Measurements from ENCODE around the gene WDR72. TPM values are rescaled to one million over a fixed set of nuclear protein-coding genes. Genes with fewer than 3 reads are reported as not detected.

WDR72 gene
- total RNA-seq, 4 donors from 2014 or later = 87.7 to 110 (median 98.6) TPM

- no peaks in the 10 kb centered on the region for H3K36me3 ChIP-seq
- TF ChIP-seq CTCF (IDR thresholded peaks at IDR 0.05) = no peak
- no peaks in the 10 kb centered on the region for H3K27me3 ChIP-seq
- intact Hi-C loops (cut with DNase I) = no loop called here
- peaks cover 10 to 19% of the 10 kb centered on the region in 2 donors for H3K4me1 ChIP-seq
- 94 to 96% methylated on average over 3 of the region's 3 CpGs for WGBS, 2 donors
- no peak overlapping the region for H3K4me3 ChIP-seq (replicated peaks in 1 of 3)
- no peaks in the 10 kb centered on the region for H3K9me3 ChIP-seq
- no peak overlapping the region for H3K27ac ChIP-seq
- no peak for DNase-seq
Observed at GRCh38 chr15:53746101-53746500, 13.4 kb downstream of the WDR72 start.

- Histone ChIP-seq H3K9me3 (no peaks in the 10 kb centered on the region), H3K27me3 (no peaks in the 10 kb centered on the region), H3K36me3 (no peaks in the 10 kb centered on the region), H3K27ac (peak overlapping the region; percentile 47 to 84 (median 74)), H3K4me3 (replicated peaks in 1 of 3) (no peak overlapping the region), H3K4me1 (peaks cover 0 to 16% of the 10 kb centered on the region in 2 donors)
- TF ChIP-seq POLR2A (IDR thresholded peaks at IDR 0.05) = no peak
- TF ChIP-seq CTCF (IDR thresholded peaks at IDR 0.05) = no peak
- WGBS, 2 donors = 5 to 12% methylated on average over 4 of the region's 4 CpGs
- peak; percentile 48 to 49 for DNase-seq
- intact Hi-C loops (cut with DNase I) = no loop called here
Observed at GRCh38 chr15:53739651-53740050, 19.8 kb downstream of the WDR72 start.

GRCh38 chr15:53739187-53739586, 20.3 kb downstream of the WDR72 start:
- Histone ChIP-seq H3K4me3 (replicated peaks in 1 of 3) (no peak overlapping the region), H3K27ac (peak overlapping the region; percentile 47 to 84 (median 74)), H3K9me3 (no peaks in the 10 kb centered on the region), H3K27me3 (no peaks in the 10 kb centered on the region), H3K36me3 (no peaks in the 10 kb centered on the region), H3K4me1 (peaks cover 0 to 19% of the 10 kb centered on the region in 2 donors)
- no peak for DNase-seq
- intact Hi-C loops (cut with DNase I) = no loop called here
- WGBS, 2 donors = 87 to 88% methylated on average over 4 of the region's 4 CpGs
- TF ChIP-seq CTCF (IDR thresholded peaks at IDR 0.05) = no peak
- TF ChIP-seq POLR2A (IDR thresholded peaks at IDR 0.05) = no peak

- H3K27me3 ChIP-seq = no peaks in the 10 kb centered on the region
- H3K27ac ChIP-seq = no peak overlapping the region
- WGBS, 2 donors = 94 to 95% methylated on average over 3 of the region's 3 CpGs
- H3K4me3 ChIP-seq (replicated peaks in 1 of 3) = no peak overlapping the region
- TF ChIP-seq CTCF (IDR thresholded peaks at IDR 0.05) (no peak), POLR2A (IDR thresholded peaks at IDR 0.05) (no peak)
- no peak for DNase-seq
- no peaks in the 10 kb centered on the region for H3K9me3 ChIP-seq
- H3K36me3 ChIP-seq = peaks cover 0 to 3% of the 10 kb centered on the region in 2 donors
- no peaks in the 10 kb centered on the region for H3K4me1 ChIP-seq
- intact Hi-C loops (cut with DNase I) = no loop called here
Observed at GRCh38 chr15:53721334-53722087, 38.0 kb downstream of the WDR72 start.
